ENCODE data around the gene FDX2.

FDX2 gene

DNA sequence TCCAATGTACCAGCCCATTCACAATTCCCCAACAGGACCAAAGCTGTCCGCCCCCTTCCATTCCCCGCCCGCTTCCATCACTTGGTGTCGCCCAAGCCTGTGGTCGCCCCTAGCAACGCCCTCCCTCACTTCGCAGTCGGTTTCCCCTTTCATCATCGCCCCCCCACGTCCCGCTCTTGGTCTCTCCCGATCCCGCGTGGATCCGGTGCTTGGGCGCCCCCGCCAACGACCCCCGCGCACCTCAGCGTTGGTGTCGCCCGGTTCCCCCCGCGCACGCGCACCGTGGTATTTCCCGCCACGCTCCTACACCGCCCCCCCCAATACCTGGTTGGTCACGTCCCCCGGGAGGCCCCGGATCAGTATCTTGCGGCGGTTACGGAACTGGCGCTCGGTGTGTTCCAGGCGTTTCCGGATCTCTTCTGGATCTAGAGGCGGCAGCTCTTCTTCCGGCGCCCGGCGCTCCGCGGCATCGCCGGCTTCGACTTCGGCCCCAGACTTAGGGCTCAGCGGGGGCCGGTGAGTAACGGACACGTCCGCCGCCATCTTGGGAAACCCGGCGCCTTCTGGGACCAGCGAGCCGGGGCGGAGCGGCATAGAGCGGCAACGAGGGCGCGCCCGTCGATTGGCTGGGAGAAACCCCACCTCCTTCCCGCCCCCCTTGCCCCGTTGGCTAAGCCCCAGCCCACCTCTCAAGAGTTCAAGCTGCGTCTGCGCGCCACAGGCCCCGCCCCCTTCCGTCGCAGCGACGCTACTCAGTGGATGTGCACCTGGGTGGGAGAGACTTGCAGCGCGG, 17.3 kb upstream of the FDX2 start, which contains the start of gene RAVER1:
RAVER1 (minus strand) TSS at position 565 of the 793 bp plus-strand sequence; CDS start at position 543, 22 bp downstream.
- peak; percentile 96 for DNase-seq

DNA sequence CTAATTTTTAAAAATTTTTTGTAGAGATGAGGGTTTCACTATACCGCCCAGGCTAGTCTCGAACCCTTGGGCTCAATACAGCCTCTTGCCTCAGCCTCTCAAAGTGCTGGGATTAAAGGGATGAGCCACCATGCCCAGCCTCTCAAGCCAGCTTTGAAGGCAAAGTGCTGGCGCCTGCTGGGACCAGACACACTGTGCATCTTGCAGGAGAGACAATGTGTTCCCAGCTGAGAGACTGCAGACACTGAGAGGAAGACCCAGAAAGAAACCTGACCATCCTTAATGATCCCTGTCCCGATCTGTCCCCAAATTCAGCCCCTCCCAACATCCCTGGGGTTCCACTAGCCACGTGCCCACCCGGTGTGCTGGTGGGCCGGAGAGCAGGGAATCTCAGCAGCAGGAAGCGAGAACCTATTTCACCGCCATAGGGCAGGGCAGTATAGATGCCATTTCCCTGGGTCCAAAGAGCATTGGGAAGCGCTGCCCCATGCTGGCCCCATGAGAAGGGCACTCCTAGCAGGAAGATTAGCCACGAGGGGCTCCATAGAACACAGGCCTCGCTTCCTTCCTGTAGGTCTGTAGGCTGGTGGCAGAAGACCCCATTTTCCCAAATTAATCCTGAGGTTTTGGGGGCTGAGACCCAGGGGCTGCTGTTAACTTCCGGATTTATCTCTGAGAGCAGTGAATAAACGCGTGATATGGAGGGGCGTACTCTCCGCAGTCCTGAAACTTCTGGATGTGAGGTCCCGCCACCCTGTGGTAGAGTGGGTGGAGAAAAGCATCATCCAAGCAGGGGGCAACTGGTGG, 16.5 kb upstream of the FDX2 start:
- no peak for DNase-seq

DNA sequence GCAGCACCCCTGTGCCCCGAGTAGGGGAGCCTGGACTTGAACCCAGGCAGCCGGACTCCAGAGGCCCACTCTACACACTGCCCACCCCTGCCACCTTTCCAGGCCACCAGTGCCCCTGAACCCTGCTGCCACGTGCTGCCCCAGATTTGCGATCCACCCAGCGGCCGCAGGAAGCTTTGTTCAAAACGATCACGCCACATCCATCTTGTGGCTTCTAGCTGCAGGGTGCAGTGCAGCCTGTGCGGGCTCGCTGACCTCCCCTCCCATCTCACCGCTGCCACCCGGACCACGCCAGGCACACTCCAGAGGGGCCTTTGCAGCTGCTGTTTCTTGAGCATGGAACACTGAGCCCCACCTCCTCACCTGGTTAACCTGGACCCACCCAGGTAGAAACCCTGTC, 13.7 kb upstream of the FDX2 start:
- no peak for DNase-seq

DNA sequence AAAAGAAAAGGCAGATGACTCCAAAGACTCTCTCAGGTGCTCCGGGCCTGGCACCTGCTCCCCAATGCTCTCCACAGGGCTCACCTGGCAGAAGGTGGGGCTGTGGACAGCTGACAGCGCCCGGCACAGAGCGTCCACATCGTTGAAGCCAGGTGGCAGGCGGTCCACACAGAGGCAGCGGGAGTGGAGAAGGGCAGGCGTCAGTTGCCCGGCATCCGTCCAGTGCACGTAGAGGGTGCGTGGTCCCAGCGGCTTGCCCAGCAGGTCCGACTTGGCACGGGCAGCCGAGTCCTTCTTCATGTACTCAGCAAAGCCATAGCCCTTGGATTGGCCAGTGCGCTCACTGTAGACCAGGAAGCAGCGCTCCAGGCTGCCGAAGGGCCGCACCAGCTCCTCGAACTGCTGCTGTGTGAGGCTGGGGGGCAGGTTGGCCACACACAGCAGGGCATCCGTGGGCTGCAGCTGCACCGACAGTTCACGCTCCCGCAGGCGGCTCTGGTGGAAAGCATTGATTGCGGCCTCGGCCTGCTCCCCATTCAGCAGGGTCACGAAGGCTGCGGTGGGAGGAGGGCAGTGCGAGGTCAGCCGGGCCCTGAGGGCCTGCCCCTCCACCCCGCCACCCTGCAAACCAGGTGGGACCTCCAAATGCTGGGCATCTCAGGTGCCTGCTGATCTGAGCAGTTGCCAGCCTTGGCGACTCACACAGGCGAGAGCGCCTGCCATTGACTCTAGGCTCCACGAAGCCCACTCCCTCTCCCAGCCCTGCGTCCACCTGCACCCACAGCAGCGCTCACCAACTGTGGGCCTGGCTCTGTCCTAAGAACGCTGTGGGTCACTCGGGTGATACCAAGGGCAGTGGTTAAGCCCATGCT, 13.0 kb upstream of the FDX2 start:
- DNase-seq = no peak

DNA sequence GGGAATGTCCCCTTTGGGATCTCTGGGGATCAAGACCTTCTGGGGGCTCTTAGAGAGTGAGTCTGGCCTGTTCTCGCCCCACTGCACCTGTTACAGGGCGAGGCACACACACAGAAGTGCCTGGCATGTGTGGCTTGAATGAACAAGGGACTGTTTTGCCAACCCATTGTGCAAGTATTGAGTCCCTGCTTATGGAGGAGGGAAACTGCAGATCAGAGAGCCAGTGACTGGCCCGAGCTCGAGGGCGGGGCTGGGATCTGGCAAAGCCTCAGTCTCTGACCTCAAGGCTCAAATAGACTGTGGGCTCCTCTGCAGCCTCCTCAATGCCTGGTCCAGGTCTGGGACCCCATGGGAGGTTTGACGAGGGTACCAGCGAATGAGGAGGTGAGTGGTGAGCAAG, 12.0 kb upstream of the FDX2 start:
- no peak for DNase-seq

DNA sequence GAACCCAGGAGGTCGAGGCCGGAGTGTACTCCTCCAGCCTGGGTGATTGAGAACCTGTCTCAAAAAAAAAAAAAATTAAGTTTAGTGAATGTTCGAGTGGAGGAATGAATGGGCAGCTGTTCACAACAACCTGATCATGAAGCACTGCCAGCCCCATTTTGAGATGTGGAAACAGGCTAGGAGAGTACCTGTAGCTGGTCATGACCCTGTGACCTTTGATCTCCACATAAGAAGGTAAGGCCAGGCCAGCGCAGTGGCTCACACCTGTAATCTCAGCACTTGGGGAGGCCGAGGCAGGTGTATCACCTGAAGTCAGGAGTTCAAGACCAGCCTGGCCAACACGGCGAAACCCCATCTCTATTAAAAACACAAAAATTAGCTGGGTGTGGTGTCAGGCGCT, 9.9 kb upstream of the FDX2 start:
- no peak for DNase-seq

DNA sequence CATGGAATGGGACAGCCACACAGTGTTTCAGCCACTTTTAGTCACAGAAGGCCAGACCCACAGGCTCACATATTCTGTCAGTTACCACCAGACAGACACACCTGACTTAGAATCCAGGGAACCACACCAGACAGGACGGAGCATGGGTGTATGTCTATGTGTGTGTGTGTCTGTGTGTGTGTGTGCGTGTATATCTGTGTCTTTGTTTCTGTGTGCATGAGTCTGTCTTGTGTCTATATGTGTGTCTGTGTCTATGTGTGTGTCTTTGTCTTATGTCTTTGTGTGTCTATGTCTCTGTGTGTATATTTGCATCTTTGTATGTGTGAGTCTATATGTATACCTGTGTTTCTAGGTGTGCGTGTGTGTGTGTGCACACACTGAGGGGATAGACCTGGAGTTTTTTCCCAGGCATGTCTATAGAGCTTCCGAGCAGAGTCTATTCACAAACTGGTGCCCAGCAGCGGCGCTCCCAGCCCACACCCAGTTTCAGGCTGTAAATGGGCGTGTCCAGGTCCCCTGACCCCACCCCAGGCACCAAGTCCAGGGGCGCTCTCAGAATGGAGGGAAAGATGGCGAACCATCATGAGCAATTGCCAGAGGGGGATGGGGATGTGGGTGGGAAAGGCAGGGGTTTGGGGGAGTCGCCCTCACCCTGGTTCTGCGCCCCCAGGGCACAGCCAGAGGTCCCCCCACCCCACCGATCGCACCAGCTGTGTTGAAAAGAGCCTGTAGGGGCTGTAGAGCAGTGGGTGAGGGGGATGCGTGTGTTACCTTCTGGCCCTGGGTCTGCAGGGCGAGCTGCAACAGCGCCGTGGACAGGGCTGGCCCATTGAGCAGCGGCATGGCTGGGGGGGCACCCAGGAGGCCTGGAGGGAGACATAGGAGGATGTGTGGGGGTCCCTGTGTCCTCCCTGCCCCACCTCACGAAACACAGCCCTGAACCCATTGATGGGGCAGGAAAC, 6.3 kb upstream of the FDX2 start:
- no peak for DNase-seq

DNA sequence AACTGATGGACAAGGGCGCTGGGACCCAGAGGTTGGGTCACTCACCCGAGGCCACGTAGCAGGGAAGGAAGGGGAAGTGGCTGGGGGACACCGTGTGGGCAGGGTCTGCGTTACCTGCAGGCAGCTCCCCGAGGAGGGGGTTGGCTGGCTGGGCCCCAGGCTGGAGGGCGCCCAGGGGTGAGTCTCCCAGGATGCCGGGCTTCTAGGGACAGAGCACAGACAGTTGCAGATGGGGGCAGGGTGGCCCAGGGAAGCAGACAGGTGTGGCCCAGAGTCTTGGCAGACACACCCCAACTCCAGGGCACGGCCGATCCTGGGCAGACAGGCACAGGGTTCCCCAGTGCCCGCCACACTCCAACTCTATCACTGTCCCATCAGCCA, 5.6 kb upstream of the FDX2 start:
- DNase-seq = no peak

DNA sequence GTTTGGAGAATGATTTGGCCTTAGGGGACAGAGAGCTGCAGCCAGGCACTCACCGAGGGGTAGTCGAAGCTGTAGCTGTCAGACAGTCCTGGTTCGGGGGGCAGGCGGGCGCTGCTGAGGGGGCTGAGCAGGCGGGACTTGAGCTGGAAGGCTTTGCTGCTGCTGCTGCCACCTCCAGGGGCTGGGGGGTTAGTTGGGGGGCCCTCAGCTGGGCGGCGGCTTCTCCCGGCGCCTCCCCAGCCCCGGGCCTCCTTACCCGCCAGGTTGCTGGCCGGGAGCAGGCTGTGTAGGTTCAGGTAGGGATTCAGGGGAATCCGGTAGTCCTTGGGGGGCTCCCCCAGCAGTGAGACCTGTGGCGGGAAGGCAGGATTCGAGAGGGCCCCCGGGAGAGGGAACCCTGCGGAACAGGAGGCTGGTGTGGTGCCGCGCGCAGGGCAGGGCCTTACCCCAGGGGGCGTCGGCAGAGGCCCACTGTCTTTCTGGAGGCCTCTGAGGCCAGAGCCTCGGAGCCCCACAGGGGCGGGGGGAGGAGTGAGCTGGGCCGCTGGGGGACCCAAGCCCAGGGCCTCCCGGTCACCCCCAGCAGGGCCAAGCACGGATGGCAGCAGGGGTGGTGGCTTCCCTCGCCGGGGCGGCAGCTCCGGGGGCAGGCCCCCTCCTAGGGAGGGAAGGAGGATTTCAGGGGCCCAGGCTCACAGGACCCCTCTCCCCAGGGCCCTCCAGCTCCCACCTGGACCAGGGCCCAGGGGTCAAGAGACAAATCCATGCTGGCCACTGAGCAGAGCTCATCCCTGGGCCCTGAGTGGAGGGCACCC, 5.0 kb upstream of the FDX2 start:
- DNase-seq = no peak

DNA sequence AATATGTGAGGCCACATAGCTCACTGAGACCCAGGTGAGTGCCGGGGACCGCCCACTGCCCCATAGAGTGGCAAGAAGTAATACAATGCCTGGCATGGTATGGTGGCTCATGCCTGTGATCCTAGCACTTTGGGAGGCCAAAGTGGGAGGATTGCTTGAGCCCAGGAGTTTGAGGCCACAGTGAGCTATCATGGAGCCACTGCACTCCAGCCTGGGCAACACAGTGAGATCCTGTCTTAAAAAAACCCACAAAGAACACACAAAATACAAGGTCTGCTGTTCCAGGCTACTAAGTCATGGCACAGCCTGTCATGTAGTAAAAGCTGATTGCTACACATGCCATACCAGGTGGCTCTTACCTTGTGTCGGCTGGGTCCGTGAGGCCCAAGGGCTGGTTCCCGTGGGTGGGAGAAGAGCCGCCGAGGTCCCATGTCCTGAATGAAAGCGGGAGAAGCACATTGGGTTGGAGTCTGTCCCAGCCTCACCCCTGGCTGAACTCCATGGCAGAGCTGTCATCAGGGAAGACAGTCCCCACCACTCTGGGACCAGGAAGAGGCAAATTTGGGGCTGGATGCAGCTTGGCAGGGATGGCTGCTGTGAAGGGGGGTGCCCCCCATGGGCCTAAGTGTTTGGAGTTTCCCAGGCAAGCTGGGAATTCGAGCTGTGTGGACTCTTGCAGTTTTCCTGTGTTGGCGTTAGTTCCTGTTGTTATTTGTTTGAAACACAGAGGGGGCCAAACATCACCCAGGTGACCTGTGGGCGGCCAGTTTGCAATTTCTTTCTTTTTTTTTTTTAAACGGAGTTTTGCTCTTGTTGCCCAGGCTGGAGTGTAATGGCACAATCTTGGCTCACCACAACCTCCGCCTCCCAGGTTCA, 3.2 kb upstream of the FDX2 start:
- DNase-seq = no peak

DNA sequence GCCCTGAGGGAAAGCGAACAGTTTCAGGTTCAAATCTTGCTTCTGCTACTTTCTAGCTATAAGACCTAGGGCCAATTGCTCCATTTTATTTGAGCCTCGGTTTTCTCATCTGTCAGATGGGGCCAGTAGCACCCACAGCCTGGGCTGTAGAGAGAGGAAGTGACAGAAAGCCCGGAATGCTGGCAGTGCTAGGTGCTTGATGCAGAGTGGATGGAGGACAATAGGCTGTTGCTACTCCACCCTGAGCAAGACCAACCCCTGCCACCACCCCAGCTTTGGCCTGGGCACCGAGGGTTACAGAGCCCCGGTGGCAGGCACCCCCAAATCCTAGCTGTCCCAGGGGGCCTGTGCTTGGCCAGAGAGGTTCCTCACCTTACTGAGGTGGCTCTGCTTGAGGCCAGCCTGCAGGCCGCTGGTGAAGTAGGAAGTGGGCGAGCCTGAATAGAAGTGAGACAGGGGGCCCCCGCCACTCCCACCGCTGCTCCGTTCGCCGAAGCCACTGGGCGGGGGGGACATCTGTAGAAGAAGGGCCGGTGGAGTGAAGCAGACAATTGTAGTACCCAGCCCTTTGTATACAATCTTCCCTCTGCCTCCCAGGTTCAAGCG, 2.1 kb upstream of the FDX2 start:
- no peak for DNase-seq

DNA sequence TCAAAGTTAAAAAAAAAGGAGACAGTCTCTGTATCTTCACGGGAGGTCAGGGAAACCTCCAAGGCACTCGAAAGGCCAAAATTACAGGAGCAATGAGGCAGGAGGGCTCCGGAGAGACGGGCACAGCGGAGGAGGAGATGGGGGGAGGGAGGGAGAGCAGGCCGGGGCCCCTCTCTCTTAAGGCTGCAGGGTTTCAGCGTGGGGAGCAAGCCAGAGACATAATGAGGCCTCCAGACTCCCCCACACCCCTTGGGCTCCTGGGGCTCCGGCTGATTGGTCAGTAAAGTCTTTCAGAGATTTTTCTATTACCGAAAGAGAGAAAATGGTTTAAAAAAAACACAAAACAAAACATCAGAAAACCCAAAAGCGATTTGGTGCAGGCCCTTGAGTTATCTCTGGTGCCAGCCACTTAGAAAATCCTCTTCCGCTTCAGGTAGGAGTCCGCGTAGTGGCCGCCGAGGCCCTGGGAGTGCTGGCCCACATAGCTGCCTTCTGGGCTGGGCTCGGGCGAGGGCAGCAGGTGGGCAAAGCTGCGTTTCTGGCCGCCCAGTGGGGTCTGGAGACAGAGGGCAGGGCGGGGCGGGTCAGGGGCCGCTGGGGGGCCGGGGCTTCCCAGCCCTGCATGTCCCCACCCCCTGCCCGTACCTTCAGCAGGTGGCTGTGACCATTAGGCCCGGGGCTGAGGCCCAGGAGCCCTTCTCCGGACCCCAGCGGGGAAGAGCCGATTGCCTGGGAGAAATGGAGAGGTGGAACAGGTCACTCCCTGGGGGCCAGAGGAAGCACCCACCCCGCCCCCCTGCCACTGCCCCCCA, 1.4 kb upstream of the FDX2 start:
- no peak for DNase-seq

DNA sequence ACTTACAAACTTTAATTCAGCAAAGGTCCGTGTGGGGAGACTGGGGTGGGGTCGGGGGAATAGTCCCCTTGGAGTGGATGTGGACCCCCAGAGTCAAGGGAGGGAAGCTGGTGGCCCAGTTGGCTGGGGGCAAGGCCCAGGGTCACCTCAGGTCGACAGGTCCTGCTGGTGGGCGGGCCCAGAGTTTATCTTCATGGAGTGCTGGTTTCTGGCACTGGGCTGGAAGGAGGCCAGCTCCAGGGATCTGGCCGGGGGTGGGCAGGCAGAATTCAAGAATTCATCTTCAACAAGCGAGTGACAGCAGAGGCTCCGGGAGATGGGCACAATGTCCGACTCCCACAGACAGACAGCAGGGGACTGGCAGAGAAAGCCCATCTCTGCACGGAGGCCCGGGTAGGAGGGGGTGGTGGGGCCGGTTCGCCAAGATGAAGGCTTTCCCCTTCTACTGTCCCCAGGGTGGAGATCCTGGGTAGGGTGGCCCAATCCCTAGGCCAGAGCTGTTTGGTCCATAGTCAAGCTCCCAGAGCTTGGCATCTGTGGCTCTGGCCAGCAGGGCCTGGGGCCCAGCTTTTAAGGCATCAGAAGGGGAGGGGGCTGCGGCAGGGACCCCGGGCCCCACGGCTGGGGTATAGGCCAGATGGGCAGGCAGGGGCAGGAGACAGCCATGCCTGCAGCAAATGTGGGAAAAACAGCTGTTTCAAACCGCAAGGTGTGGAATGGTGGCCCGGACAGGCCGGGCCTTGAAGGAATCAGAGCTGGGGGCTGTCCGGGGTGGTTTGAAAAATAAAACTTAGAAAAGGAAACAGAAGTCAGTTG, 622 bp upstream of the FDX2 start:
- no peak for DNase-seq

DNA sequence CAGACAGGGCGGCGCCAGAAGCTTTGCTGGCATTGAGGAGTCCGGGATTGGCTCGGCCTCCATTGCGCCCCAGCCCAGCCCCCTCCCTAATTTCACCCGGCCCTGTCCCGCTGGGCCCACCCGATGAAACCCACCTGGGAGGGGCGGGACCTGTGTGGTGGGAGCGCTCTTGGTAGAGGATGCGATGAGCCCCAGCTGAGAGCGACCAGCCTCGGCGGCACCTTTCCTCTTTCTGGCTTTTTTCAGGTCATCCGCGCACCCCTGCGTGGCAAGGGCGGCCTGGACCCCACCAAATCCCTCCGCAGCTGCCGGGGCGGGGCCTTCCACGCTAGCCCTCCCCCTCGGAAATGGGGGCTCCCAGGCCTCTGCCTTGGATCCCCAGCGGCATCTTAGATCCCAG, 6.4 kb downstream of the FDX2 start, which contains the start of gene ZGLP1:
ZGLP1 (minus strand) TSS at position 393 of the 400 bp plus-strand sequence.
- DNase-seq = no peak

DNA sequence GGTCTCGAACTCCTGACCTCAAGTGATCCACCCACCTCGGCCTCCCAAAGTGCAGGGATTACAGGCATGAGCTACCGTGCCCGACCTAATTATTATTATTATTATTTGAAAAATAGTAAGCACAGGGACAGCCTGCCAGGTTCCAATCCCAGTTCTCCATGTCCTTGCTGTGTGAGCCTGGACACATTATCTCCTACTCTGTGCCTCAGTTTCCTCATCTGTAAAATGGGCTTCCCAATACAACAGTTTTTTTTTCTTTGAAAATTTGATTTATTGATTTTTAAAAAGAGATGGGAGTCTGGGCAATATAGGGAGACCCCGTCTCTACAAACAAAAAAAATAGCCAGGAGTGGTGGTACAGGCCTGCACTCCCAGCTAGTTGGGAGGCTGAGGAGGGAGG, 9.5 kb downstream of the FDX2 start:
- no peak for DNase-seq

DNA sequence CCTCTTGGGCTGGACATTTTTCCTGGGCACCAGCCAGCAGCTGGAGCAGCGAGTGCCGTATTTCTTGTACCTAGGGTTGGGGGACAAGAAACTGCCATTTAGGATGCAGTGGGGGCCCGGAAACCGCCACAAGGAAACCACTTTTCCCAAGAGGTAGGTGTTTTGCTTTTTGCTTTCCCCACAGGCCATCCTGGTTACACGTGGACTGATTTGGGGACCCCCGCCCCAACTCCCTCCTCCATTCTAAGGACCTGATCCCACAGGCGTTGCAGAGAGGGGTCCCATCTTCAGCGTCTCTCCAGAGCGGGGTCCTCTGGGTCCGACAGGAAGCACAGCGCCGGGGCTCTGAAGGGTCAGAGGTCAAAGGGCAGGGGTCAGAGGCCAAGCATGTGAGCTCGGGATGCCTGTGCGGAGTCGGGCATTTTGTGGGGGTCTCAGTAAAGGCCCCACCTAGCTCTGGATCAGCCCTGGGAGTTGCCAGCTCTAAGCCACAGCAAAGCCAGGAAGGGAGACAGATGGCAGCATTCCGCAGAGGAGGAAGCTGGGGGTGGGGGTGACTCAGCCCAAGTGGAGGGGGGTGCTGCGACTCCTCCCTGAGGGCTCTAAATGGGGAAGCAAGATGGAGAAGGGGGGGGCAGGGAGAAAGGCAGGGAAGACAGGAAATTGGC, 10.5 kb downstream of the FDX2 start:
- DNase-seq = no peak
